HepG2 (cell line): ENCODE results near the gene DMGDH. TPM values are rescaled to one million over a fixed set of nuclear protein-coding genes. Genes with fewer than 3 reads are reported as not detected.

Experiments used
- BCL3 ChIP-seq: sonication (generic); formaldehyde crosslinking; IDR thresholded peaks from 2 replicates; pipeline ENCODE4 v1.5.1; 2020; ENCODE audit warnings: mild to moderate bottlenecking, missing genetic modification reagents, moderate library complexity
- FOXA1 ChIP-seq, 2 experiments: fragments of 450-650 bp in 1 of 2; sonication (generic) in 1 of 2; formaldehyde crosslinking in 1 of 2; IDR thresholded peaks; 2 replicates each; pipeline versions ENCODE4 v1.4.0 to v1.6.1; 2016 to 2020; ENCODE audit warnings: missing genetic modification reagents in 1 of 2
- HMG20A ChIP-seq: IDR thresholded peaks from 2 replicates; pipeline ENCODE4 v1.6.1; 2016; ENCODE audit warnings: borderline replicate concordance
- HNRNPUL1 ChIP-seq: fragments of 200-400 bp; formaldehyde crosslinking; IDR thresholded peaks from 2 replicates; pipeline ENCODE4 v1.6.1; 2017; ENCODE audit warnings: low read depth, mild to moderate bottlenecking, low read length, moderate library complexity
- KAT8 ChIP-seq: IDR thresholded peaks from 2 replicates; pipeline ENCODE4 v1.6.1; 2016; ENCODE audit warnings: missing genetic modification reagents, missing compliant biosample characterization
- MXI1 ChIP-seq: IDR thresholded peaks from 3 replicates; pipeline ENCODE4 v1.6.1; 2012; ENCODE audit warnings: low read depth, low read length, inconsistent platforms, borderline replicate concordance
- NAIF1 ChIP-seq: sonication (generic); formaldehyde crosslinking; IDR thresholded peaks from 2 replicates; pipeline ENCODE4 v1.5.0; 2020; ENCODE audit warnings: mild to moderate bottlenecking, missing genetic modification reagents, borderline replicate concordance
- NR2F6 ChIP-seq, 2 experiments: IDR thresholded peaks; 2 replicates each; pipeline ENCODE4 v1.6.1; 2016; ENCODE audit warnings: antibody characterized with exemption in 1 of 2, mild to moderate bottlenecking in 1 of 2
- PAXIP1 ChIP-seq: sonication (generic); formaldehyde crosslinking; conservative IDR thresholded peaks from 2 replicates; pipeline ENCODE4 v1.4.0; 2020; ENCODE audit warnings: mild to moderate bottlenecking, missing genetic modification reagents, moderate library complexity
- PPARG ChIP-seq: conservative IDR thresholded peaks from 2 replicates; pipeline ENCODE4 v1.6.1; 2016; ENCODE audit warnings: missing biosample characterization, missing genetic modification reagents
- SKIL ChIP-seq: sonication (generic); formaldehyde crosslinking; IDR thresholded peaks from 2 replicates; pipeline ENCODE4 v1.8.0; 2022; ENCODE audit warnings: missing genetic modification reagents, mild to moderate bottlenecking, moderate library complexity, borderline replicate concordance
- ZBTB33 ChIP-seq: sonication (generic); formaldehyde crosslinking; IDR thresholded peaks from 2 replicates; pipeline ENCODE4 v1.4.0; 2020; ENCODE audit warnings: missing genetic modification reagents
- ZFP36L2 ChIP-seq: sonication (generic); formaldehyde crosslinking; IDR thresholded peaks from 2 replicates; pipeline ENCODE4 v1.4.0; 2020; ENCODE audit warnings: missing genetic modification reagents
- ZNF121 ChIP-seq: sonication (generic); formaldehyde crosslinking; IDR thresholded peaks from 2 replicates; pipeline ENCODE4 v1.5.0; 2020; ENCODE audit warnings: mild to moderate bottlenecking, missing genetic modification reagents
- ZNF124 ChIP-seq: sonication (generic); formaldehyde crosslinking; IDR thresholded peaks from 2 replicates; pipeline ENCODE4 v1.4.0; 2020; ENCODE audit warnings: missing genetic modification reagents
- ZNF138 ChIP-seq: sonication (generic); formaldehyde crosslinking; IDR thresholded peaks from 2 replicates; pipeline ENCODE4 v1.5.0; 2020; ENCODE audit warnings: mild to moderate bottlenecking, low read depth, missing genetic modification reagents
- ZNF253 ChIP-seq: sonication (generic); formaldehyde crosslinking; IDR thresholded peaks from 2 replicates; pipeline ENCODE4 v1.8.0; 2022; ENCODE audit warnings: mild to moderate bottlenecking, missing genetic modification reagents, borderline replicate concordance
- ZNF557 ChIP-seq: sonication (generic); formaldehyde crosslinking; IDR thresholded peaks from 2 replicates; pipeline ENCODE4 v1.4.0; 2020; ENCODE audit warnings: missing genetic modification reagents
- ZNF704 ChIP-seq: sonication (generic); formaldehyde crosslinking; IDR thresholded peaks from 2 replicates; pipeline ENCODE4 v1.8.1; 2023; ENCODE audit warnings: mild to moderate bottlenecking, inconsistent platforms, moderate library complexity, missing genetic modification reagents, borderline replicate concordance
- ZNF792 ChIP-seq: IDR thresholded peaks from 2 replicates; pipeline ENCODE4 v1.6.1; 2016
- ZSCAN29 ChIP-seq: sonication (generic); formaldehyde crosslinking; conservative IDR thresholded peaks from 2 replicates; pipeline ENCODE4 v1.4.0; 2020; ENCODE audit warnings: mild to moderate bottlenecking, missing genetic modification reagents
- polyA plus RNA-seq, 8 experiments: library from polyadenylated mRNA; depleted of rRNA in 3 of 8; stranded (reverse) in 7 of 8; unstranded in 1 of 8; fragments of >200 nt; fragmentation: Illumina TruSeq in 4 of 8; extraction: Trizol in 4 of 8; gene quantifications; 2 replicates each; pipeline versions ENCODE4 v1.2.1 to v1.2.3, GENCODE V29; 2011 to 2016; ENCODE audit warnings: low read depth in 4 of 8, missing spikeins in 1 of 8, mixed read lengths in 1 of 8; ENCODE audit not compliant: insufficient read depth in 1 of 8
- total RNA-seq, 5 experiments: library from RNA; depleted of rRNA; stranded (reverse); fragments of >200 nt; fragmentation: Illumina TruSeq; extraction: Trizol; gene quantifications; 2 replicates each; pipeline ENCODE4 v1.2.3, GENCODE V29; 2016; ENCODE audit warnings: low read depth in 1 of 5

Gene DMGDH
- total and polyA plus RNA-seq, 2 of the 13 experiments (the other 11 are each of a cell fraction or from before 2014, with no cell fraction given) = 3.6 to 7.9 TPM

GRCh38 chr5:79002374-79002773 lies 67.1 kb downstream of the DMGDH start (continued):
- TF ChIP-seq PAXIP1 (CRISPR knock-in tag) (peak; percentile 65), ZSCAN29 (CRISPR knock-in tag) (no peak), ZNF253 (CRISPR knock-in tag) (no peak), ZNF557 (CRISPR knock-in tag) (no peak), NR2F6 (IDR thresholded peaks at IDR 0.05) (peak; percentile 70), NR2F6 (CRISPR knock-in tag; IDR thresholded peaks at IDR 0.05) (peak; percentile 54; the same call in 1 of the 2 replicates), BCL3 (no peak), KAT8 (CRISPR knock-in tag) (no peak), ZNF121 (CRISPR knock-in tag) (no peak), ZNF704 (CRISPR knock-in tag) (no peak), HNRNPUL1 (no peak), HMG20A (CRISPR knock-in tag) (peak; percentile 22; the same call in 1 of the 2 replicates), ZFP36L2 (CRISPR knock-in tag) (no peak), ZNF138 (CRISPR knock-in tag) (no peak), NAIF1 (CRISPR knock-in tag) (no peak), MXI1 (no peak), FOXA1 (IDR thresholded peaks at IDR 0.05) (0 out of 2 replicates have a peak, but pooled peaks have one; percentile 22), FOXA1 (CRISPR knock-in tag; IDR thresholded peaks at IDR 0.05) (peak; percentile 62), ZNF124 (CRISPR knock-in tag) (no peak), SKIL (CRISPR knock-in tag) (peak; percentile 76), PPARG (CRISPR knock-in tag) (peak; percentile 74), ZNF792 (CRISPR knock-in tag) (no peak), ZBTB33 (no peak)
